Stimulated activated CD4-positive, alpha-beta T cell treated with anti-CD3 and anti-CD28 coated beads, TNF-alpha, amount 100 ng/mL, for 24 hours (primary cell): ENCODE data around the gene MPC1.

ENCODE experiments used
- DNase-seq, 3 experiments: peaks; one replicate each; pipeline ENCODE4 v3.0.0-alpha.2; 2020; ENCODE audit warnings: low read depth in 3 of 3

MPC1 gene

GRCh38 chr6:166382933-166383801 lies at the start of gene MPC1:
Gene MPC1 (minus strand): TSS chr6:166382940. CDS start chr6:166382876, 64 bp downstream.
- peak; percentile 87 to 93 (median 88) for DNase-seq

DNA sequence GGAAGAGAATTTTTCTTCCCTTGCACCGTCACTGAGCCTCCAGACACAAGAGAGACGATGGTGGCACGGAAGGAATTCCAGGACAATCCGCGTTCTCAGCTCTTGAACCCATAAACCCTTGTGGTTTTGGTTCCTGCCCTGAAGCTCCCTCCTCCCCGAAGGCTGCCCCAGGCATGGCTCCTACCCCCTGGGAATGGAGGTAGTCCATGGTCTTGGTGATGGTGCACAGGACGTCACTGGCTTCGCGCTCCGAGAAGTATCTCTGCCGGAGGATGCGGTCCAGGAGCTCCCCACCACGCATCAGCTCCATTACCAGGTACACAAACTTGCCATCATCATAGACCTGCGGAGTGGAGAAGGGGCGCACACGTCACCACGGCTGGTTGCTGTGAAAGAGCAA lies 47.5 kb upstream of the MPC1 start:
- DNase-seq: no peak

- DNase-seq: no peak
These were observed 41.7 kb upstream of the MPC1 start for GRCh38 chr6:166424431-166424830.

DNA sequence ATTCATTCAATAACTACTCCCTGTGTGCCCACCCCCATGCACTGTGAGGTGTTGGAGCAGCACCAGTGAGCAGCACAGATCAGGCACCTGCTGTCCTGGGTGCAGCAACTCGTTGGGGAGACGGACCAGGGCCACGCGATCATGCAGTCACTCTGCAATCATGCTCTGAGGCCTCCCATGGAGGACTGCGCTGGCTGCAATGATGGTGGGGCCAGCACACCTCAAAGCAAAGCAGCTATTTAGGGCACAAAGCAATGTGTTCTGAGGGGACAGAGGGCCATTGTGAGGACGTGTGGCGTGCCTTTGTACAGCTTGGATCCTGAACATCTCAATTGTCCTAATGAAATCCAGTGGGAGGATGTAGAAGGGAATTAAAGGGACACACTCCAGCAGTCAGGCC lies 41.0 kb upstream of the MPC1 start:
- no peak for DNase-seq

- DNase-seq: no peak
These were observed 40.5 kb upstream of the MPC1 start for GRCh38 chr6:166423051-166423745.

DNA sequence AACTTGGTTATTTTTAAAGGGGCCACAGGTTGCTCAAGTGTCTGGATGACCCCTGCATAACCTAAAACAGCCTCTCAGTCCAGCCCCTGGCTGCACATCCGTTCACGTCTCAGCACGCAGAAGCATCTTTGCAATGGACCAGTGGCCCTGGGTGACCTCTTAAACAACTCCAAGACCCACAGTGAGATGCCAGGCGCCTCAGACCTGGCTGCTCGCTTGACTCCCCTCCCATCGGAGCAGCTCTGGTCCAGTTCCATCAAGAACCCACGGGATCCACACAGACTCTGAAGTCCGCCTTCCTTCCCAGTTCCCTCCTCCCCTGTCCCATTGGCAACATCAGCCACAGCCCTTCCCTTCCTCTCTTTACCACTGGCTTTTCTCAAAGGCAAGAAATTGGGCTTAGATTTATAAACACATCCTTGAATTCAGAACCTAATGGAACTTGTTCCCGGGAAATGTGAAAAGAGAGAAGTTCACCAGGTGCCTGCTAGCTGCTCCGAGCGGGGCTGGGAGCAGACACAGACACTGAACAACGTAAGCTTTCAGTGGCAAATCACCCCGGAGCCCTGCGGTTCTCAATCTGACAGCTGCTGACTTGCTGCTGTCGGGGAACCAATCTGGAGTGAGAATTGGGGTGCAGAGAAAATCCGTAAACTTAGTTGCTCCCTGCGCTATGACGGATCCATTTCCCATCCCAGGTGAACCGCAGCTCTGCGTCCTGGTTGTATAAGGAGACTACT lies 39.6 kb upstream of the MPC1 start:
- DNase-seq: no peak

- no peak for DNase-seq
These were observed 37.6 kb upstream of the MPC1 start for GRCh38 chr6:166420351-166420750.

DNA sequence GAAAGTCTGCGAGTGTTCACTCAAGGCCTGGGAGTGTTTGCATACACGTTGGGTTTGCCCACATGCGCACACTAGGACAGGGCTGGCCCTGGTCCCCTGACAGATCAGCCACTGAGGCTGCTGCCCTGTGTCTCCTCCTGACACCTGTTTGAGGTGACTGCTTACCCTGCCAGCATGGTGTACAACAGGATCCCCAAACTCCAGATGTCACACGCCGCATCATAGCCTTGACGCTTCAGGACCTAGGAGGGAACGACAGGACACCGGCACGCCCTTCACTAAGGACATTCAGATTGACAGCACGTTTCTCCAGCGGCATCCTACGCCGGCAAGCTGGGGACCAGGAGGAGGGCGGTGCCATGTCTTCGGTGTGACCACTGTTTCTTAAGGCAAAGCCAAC lies 37.0 kb upstream of the MPC1 start:
- no peak for DNase-seq

GRCh38 chr6:166419286-166419685 lies 36.5 kb upstream of the MPC1 start:
- DNase-seq: peak in 1 of 3 experiments; percentile 61

GRCh38 chr6:166418691-166419143 lies 36.0 kb upstream of the MPC1 start:
- no peak for DNase-seq

GRCh38 chr6:166417285-166417691 lies 34.5 kb upstream of the MPC1 start:
- DNase-seq: no peak

- no peak for DNase-seq
These were observed 33.1 kb upstream of the MPC1 start for GRCh38 chr6:166415833-166416347.

- DNase-seq: no peak
These were observed 32.6 kb upstream of the MPC1 start for GRCh38 chr6:166415306-166415705.

- DNase-seq: no peak
These were observed 30.8 kb upstream of the MPC1 start for GRCh38 chr6:166413491-166413951.

DNA sequence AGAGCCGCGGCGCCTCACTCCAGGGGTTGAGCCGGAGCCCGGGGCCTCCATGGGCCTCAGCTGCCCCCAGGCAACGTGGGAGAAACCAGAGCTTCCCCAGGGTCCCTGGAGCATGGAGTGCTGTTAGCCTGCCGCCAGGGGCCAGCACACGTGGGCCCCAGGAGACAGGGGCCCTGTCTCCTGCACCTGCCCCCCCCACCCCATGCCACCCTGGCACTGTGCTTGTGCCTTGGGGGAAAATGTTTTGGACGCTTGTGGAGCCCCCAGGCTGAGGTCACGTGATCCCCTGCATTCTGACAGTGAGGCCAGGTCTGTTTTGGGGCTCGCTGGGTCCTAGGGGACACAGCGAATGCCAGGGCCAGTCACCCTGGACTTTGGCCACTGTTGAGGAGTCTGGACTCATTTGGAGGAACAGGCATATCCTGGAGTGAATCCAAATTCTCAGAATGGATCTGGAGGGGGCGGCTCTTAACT lies 30.2 kb upstream of the MPC1 start:
- DNase-seq: no peak

GRCh38 chr6:166412156-166412910 lies 29.6 kb upstream of the MPC1 start:
- DNase-seq: no peak

DNA sequence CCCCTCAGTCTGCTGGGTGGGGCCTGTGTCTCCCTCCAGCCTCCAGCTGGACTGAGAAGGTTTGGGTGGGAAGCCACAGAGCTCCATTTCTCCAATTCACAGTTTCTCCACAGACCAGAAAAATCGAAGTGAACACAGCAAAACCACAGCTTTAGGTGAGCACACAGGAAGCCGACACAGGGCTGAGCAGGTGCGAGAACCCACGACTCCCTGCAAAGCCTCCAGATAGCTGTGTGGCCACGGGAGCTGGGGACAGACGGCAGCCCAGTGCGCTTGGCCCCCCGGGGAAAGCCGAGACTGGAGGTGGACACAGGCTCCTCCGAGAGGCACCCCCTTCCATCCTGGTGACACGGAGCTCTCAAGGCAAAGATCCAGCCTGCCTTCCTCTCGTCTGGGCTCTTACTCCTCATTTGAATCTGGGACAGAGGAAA lies 29.0 kb upstream of the MPC1 start:
- DNase-seq: no peak

- no peak for DNase-seq
These were observed 28.5 kb upstream of the MPC1 start for GRCh38 chr6:166411271-166411670.

- no peak for DNase-seq
These were observed 27.7 kb upstream of the MPC1 start for GRCh38 chr6:166410426-166410935.

DNA sequence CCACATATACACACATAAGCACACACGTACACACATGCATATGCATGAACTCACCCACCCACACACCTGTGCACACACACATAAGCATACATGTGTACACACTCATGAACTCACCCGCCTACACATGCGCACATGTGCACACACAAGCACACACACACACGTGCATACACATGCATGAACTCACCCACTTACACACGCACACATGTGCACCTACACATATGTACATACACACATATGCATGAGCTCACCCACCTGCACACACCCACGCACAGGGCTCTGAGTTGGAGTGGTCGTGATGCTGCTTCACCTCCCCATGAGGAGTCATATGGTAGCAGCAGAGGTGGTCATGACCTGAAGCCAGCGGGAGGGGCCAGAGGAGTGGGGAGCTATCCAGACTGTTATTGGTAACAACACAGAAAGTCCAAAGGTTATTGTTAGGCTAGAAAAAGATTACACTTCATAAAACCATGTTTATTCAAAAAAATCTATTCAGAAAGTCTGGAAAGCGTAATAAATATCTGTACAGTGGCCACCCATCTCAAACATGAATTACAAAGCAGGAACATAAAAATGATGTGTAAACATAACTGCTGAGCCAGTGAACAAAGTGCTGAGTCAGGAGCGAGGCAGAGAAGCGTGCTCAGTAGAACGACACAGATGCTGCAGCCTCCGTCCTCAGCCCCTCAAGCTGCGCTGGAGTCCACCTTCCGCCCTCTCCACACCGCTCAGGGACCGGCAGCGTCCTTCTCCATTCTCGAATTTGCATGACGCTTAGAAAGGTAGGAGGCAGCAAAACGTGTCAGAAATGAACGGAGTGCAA lies 26.4 kb upstream of the MPC1 start:
- DNase-seq: no peak
